HepG2 (cell line): Measurements from ENCODE around the gene TOP3B. TPM values are rescaled to one million over a fixed set of nuclear protein-coding genes. Genes with fewer than 3 reads are reported as not detected.

ENCODE experiments used
- FOSL1 ChIP-seq: sonication (generic); formaldehyde crosslinking; IDR thresholded peaks from 2 replicates; pipeline ENCODE4 v1.9.0; 2021; ENCODE audit warnings: missing genetic modification reagents, borderline replicate concordance
- FOXJ3 ChIP-seq: sonication (generic); formaldehyde crosslinking; IDR thresholded peaks from 2 replicates; pipeline ENCODE4 v1.4.0; 2020; ENCODE audit warnings: missing genetic modification reagents, mild to moderate bottlenecking, borderline replicate concordance
- GATAD2A ChIP-seq: IDR thresholded peaks from 2 replicates; pipeline ENCODE4 v1.6.1; 2016
- MYNN ChIP-seq: sonication (generic); formaldehyde crosslinking; IDR thresholded peaks from 2 replicates; pipeline ENCODE4 v1.4.0; 2020; ENCODE audit warnings: mild to moderate bottlenecking, low read depth, missing genetic modification reagents
- RBM22 ChIP-seq: fragments of 200-400 bp; formaldehyde crosslinking; optimal IDR thresholded peaks from 2 replicates; pipeline ENCODE3; 2017; ENCODE audit warnings: mild to moderate bottlenecking, low read length, moderate library complexity
- ZNF343 ChIP-seq: sonication (generic); formaldehyde crosslinking; IDR thresholded peaks from 2 replicates; pipeline ENCODE4 v1.4.0; 2020; ENCODE audit warnings: mild to moderate bottlenecking, missing genetic modification reagents
- ZNF75D ChIP-seq: sonication (generic); formaldehyde crosslinking; IDR thresholded peaks from 2 replicates; pipeline ENCODE4 v1.8.1; 2023; ENCODE audit warnings: missing genetic modification reagents, mild to moderate bottlenecking, borderline replicate concordance
- ZNF768 ChIP-seq: sonication (generic); formaldehyde crosslinking; IDR thresholded peaks from 2 replicates; pipeline ENCODE4 v1.4.0; 2020; ENCODE audit warnings: missing genetic modification reagents
- polyA plus RNA-seq, 8 experiments: library from polyadenylated mRNA; depleted of rRNA in 3 of 8; stranded (reverse) in 7 of 8; unstranded in 1 of 8; fragments of >200 nt; fragmentation: Illumina TruSeq in 4 of 8; extraction: Trizol in 4 of 8; gene quantifications; 2 replicates each; pipeline versions ENCODE4 v1.2.1 to v1.2.3, GENCODE V29; 2011 to 2016; ENCODE audit warnings: low read depth in 4 of 8, missing spikeins in 1 of 8, mixed read lengths in 1 of 8; ENCODE audit not compliant: insufficient read depth in 1 of 8
- total RNA-seq, 5 experiments: library from RNA; depleted of rRNA; stranded (reverse); fragments of >200 nt; fragmentation: Illumina TruSeq; extraction: Trizol; gene quantifications; 2 replicates each; pipeline ENCODE4 v1.2.3, GENCODE V29; 2016; ENCODE audit warnings: low read depth in 1 of 5
- TF ChIP-seq, protein P1 (sequence below): sonication (generic); formaldehyde crosslinking; IDR thresholded peaks from 2 replicates; pipeline ENCODE4 v1.4.0; 2020; ENCODE audit warnings: mild to moderate bottlenecking, low read depth, missing genetic modification reagents
- TF ChIP-seq, protein P2 (sequence below): sonication (generic); formaldehyde crosslinking; IDR thresholded peaks from 2 replicates; pipeline ENCODE4 v1.4.0; 2020; ENCODE audit warnings: missing genetic modification reagents, mild to moderate bottlenecking, borderline replicate concordance
- TF ChIP-seq, protein P3 (sequence below): sonication (generic); formaldehyde crosslinking; conservative IDR thresholded peaks from 2 replicates; pipeline ENCODE4 v1.8.1; 2023; ENCODE audit warnings: missing genetic modification reagents

TOP3B gene
- total and polyA plus RNA-seq, 2 of the 13 experiments (the other 11 are each of a cell fraction or from before 2014, with no cell fraction given), result 28.5 to 29.7 TPM

DNA sequence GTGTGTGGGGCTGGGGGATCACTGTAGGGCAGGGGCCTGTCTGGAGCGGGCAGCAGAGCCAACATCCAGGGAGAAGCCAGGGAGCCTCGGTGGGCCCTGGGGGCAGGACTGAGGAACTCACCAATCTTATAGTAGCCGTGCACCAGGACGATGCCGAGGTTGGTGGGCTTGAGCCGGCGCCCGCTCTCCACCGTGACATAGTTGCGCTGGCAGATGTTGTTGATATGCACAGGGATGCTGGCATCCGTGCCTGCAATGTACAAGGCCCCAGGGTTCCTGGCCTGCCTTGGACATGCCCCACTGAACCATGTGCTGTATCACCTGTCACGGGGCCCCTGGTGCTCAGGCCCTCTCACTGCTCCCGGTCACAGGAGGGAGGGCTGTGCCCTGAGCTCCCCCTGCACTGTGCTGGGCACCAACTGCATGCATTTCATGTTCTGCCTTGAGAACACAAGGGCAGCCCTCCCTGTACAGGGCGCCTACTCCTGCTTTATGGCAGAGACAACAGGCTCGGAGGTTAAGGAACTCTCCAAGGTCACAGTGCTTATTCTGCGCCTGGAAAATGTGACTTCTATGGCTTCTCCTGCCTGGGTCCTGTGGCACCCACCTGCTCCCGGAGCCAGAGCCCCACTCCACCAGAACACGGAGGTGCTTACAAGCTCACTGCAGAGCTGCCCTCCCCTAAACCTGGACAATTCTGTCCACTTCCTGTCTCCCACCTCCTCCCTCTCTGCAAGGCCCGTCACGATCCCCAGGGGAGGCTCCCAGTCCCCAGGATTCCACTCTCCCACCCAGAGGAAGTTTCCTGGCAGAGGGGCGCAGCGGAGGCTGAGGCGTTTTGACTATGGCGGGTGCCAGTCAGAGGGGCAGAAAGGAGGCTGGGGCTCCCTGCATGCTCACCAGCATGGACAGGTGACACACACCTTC, 22.1 kb downstream of the TOP3B start (continued):
- TF ChIP-seq MYNN (CRISPR knock-in tag) (no peak), FOXJ3 (no peak), ZNF343 (CRISPR knock-in tag) (no peak), FOSL1 (no peak), GATAD2A (no peak), RBM22 (peak; percentile 61), ZNF75D (CRISPR knock-in tag) (no peak), ZNF768 (CRISPR knock-in tag) (no peak)
- TF ChIP-seq, protein P1, sequence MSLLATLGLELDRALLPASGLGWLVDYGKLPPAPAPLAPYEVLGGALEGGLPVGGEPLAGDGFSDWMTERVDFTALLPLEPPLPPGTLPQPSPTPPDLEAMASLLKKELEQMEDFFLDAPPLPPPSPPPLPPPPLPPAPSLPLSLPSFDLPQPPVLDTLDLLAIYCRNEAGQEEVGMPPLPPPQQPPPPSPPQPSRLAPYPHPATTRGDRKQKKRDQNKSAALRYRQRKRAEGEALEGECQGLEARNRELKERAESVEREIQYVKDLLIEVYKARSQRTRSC, result no peak
- TF ChIP-seq, protein P2, sequence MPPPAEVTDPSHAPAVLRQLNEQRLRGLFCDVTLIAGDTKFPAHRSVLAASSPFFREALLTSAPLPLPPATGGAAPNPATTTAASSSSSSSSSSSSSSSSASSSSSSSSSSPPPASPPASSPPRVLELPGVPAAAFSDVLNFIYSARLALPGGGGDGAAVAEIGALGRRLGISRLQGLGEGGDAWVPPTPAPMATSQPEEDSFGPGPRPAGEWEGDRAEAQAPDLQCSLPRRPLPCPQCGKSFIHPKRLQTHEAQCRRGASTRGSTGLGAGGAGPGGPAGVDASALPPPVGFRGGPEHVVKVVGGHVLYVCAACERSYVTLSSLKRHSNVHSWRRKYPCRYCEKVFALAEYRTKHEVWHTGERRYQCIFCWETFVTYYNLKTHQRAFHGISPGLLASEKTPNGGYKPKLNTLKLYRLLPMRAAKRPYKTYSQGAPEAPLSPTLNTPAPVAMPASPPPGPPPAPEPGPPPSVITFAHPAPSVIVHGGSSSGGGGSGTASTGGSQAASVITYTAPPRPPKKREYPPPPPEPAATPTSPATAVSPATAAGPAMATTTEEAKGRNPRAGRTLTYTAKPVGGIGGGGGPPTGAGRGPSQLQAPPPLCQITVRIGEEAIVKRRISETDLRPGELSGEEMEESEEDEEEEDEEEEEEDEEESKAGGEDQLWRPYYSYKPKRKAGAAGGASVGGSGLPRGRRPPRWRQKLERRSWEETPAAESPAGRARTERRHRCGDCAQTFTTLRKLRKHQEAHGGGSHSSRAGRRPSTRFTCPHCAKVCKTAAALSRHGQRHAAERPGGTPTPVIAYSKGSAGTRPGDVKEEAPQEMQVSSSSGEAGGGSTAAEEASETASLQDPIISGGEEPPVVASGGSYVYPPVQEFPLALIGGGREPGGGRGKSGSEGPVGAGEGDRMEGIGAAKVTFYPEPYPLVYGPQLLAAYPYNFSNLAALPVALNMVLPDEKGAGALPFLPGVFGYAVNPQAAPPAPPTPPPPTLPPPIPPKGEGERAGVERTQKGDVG, result no peak
- TF ChIP-seq, protein P3, sequence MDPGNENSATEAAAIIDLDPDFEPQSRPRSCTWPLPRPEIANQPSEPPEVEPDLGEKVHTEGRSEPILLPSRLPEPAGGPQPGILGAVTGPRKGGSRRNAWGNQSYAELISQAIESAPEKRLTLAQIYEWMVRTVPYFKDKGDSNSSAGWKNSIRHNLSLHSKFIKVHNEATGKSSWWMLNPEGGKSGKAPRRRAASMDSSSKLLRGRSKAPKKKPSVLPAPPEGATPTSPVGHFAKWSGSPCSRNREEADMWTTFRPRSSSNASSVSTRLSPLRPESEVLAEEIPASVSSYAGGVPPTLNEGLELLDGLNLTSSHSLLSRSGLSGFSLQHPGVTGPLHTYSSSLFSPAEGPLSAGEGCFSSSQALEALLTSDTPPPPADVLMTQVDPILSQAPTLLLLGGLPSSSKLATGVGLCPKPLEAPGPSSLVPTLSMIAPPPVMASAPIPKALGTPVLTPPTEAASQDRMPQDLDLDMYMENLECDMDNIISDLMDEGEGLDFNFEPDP (CRISPR knock-in tag), result 0 out of 2 replicates have a peak, but pooled peaks have one; percentile 17
